ENCODE measurements around the gene EMB.
"Not testable (repeated sequence)": the region's sequence is repeated elsewhere in the genome, so short reads cannot be mapped to it uniquely, and the experiment has no call there.

DNA sequence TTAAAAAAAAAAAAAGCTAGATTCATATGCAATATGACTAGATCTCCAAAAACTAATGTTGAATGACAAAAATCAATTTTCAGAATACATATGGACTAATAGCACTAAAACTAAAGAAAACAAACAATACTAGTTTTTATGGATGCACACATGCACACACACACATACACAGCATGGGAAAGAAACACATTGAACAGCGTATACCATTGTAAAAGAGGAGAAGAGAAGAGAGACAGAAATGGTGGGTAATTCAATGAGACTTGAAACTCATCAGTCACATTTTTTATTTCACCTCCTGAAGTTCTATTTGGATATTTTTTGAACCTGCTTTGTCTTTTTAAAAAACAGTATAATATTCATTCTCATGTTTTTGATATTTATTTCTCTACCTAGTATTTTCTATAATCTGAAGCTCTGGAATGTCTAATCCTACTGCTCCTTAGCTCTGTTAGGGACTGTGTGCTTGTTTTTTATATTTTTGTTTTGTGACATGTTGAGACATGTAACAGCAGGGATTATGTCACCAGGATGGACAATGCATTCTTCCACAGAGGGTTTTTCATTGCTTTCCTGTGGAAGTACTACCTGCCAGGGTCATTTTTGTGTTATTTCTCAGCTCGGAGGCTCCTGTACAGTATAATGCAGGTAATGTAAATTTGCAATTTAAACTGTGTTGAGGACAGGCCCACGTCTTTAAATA lies 17.8 kb downstream of the EMB start:
- TF ChIP-seq, protein P1, sequence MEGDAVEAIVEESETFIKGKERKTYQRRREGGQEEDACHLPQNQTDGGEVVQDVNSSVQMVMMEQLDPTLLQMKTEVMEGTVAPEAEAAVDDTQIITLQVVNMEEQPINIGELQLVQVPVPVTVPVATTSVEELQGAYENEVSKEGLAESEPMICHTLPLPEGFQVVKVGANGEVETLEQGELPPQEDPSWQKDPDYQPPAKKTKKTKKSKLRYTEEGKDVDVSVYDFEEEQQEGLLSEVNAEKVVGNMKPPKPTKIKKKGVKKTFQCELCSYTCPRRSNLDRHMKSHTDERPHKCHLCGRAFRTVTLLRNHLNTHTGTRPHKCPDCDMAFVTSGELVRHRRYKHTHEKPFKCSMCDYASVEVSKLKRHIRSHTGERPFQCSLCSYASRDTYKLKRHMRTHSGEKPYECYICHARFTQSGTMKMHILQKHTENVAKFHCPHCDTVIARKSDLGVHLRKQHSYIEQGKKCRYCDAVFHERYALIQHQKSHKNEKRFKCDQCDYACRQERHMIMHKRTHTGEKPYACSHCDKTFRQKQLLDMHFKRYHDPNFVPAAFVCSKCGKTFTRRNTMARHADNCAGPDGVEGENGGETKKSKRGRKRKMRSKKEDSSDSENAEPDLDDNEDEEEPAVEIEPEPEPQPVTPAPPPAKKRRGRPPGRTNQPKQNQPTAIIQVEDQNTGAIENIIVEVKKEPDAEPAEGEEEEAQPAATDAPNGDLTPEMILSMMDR (IDR thresholded peaks at IDR 0.05): not testable (repeated sequence)
- not testable (repeated sequence) for TF ChIP-seq POLR2A, POLR2AphosphoS5 (IDR thresholded peaks at IDR 0.05)

Data from transverse colon (tissue), 4 donors.